Central memory CD8-positive, alpha-beta T cell (primary cell): ENCODE results near the gene SLC12A8.

Source experiments
- ATAC-seq: fragments of 150-1000 bp; cut with Tn5 transposase; replicated peaks from 2 replicates; pipeline ENCODE4 v1.10.0; 2022; ENCODE audit warnings: mild to moderate bottlenecking, moderate FRiP score, moderate number of reproducible peaks; ENCODE audit not compliant: poor library complexity, severe bottlenecking; ENCODE audit errors: extremely low read depth
- DNase-seq, 2 donors: peaks; one replicate each; pipeline ENCODE4 v3.0.0; 2021; ENCODE audit warnings: low spot score in 2 of 2
- H3K27ac Mint-ChIP-seq: one replicate; pipeline ENCODE4 v1.8.0; 2022; ENCODE audit warnings: low read depth, mild to moderate bottlenecking, moderate library complexity, mixed read lengths
- H3K27me3 Mint-ChIP-seq: one replicate; pipeline ENCODE4 v1.8.0; 2022; ENCODE audit warnings: mixed read lengths
- H3K36me3 Mint-ChIP-seq: one replicate; pipeline ENCODE4 v1.8.0; 2022; ENCODE audit warnings: mild to moderate bottlenecking, moderate library complexity, mixed read lengths; ENCODE audit not compliant: insufficient read depth
- H3K4me1 Mint-ChIP-seq: one replicate; pipeline ENCODE4 v1.8.0; 2022; ENCODE audit warnings: mixed read lengths
- H3K4me3 Mint-ChIP-seq: one replicate; pipeline ENCODE4 v1.8.0; 2022; ENCODE audit warnings: mild to moderate bottlenecking, moderate library complexity, mixed read lengths
- H3K9me3 Mint-ChIP-seq: one replicate; pipeline ENCODE4 v1.8.0; 2022; ENCODE audit warnings: mixed read lengths

Gene SLC12A8

GRCh38 chr3:125050488-125051090, 162.0 kb downstream of the SLC12A8 start:
- peak overlapping the region; percentile 80 for H3K27ac Mint-ChIP-seq
- ATAC-seq (no peak), DNase-seq (no peak)
- peaks cover 71% of the 10 kb centered on the region for H3K4me1 Mint-ChIP-seq
- peaks cover 16% of the 10 kb centered on the region for H3K36me3 Mint-ChIP-seq
- H3K4me3 Mint-ChIP-seq = peak overlapping the region; percentile 99
- H3K9me3 Mint-ChIP-seq = no peaks in the 10 kb centered on the region
- H3K27me3 Mint-ChIP-seq = no peaks in the 10 kb centered on the region

GRCh38 chr3:125048282-125048681, 164.3 kb downstream of the SLC12A8 start:
- Mint-ChIP-seq H3K9me3 (no peaks in the 10 kb centered on the region), H3K27me3 (no peaks in the 10 kb centered on the region), H3K36me3 (peaks cover 10% of the 10 kb centered on the region), H3K4me1 (peaks cover 53% of the 10 kb centered on the region), H3K4me3 (no peak overlapping the region), H3K27ac (peak overlapping the region; percentile 71)
- ATAC-seq = no peak
- no peak for DNase-seq

- Mint-ChIP-seq H3K9me3 (no peaks in the 10 kb centered on the region), H3K27ac (no peak overlapping the region), H3K27me3 (no peaks in the 10 kb centered on the region), H3K36me3 (peaks cover 4% of the 10 kb centered on the region), H3K4me3 (no peak overlapping the region), H3K4me1 (peaks cover 40% of the 10 kb centered on the region)
- no peak for DNase-seq
- ATAC-seq = no peak
Observed at GRCh38 chr3:125045965-125046364, 166.6 kb downstream of the SLC12A8 start.

GRCh38 chr3:125045194-125045593, 167.4 kb downstream of the SLC12A8 start:
- no peaks in the 10 kb centered on the region for H3K27me3 Mint-ChIP-seq
- H3K4me3 Mint-ChIP-seq = no peak overlapping the region
- peaks cover 7% of the 10 kb centered on the region for H3K36me3 Mint-ChIP-seq
- peaks cover 34% of the 10 kb centered on the region for H3K4me1 Mint-ChIP-seq
- H3K9me3 Mint-ChIP-seq = no peaks in the 10 kb centered on the region
- no peak for DNase-seq
- ATAC-seq = no peak
- H3K27ac Mint-ChIP-seq = no peak overlapping the region

- H3K9me3 Mint-ChIP-seq = no peaks in the 10 kb centered on the region
- ATAC-seq (no peak), DNase-seq (no peak)
- H3K27me3 Mint-ChIP-seq = no peaks in the 10 kb centered on the region
- H3K4me1 Mint-ChIP-seq = peaks cover 38% of the 10 kb centered on the region
- H3K27ac Mint-ChIP-seq = no peak overlapping the region
- no peak overlapping the region for H3K4me3 Mint-ChIP-seq
- H3K36me3 Mint-ChIP-seq = peaks cover 5% of the 10 kb centered on the region
Observed at GRCh38 chr3:125043599-125044151, 168.9 kb downstream of the SLC12A8 start.

- H3K9me3 Mint-ChIP-seq = no peaks in the 10 kb centered on the region
- DNase-seq (no peak), ATAC-seq (no peak)
- peaks cover 38% of the 10 kb centered on the region for H3K4me1 Mint-ChIP-seq
- H3K27ac Mint-ChIP-seq = no peak overlapping the region
- H3K36me3 Mint-ChIP-seq = peaks cover 3% of the 10 kb centered on the region
- H3K4me3 Mint-ChIP-seq = no peak overlapping the region
- no peaks in the 10 kb centered on the region for H3K27me3 Mint-ChIP-seq
Observed at GRCh38 chr3:125042725-125043406, 169.7 kb downstream of the SLC12A8 start.

GRCh38 chr3:125039131-125040100, 173.1 kb downstream of the SLC12A8 start:
- Mint-ChIP-seq H3K27me3 (no peaks in the 10 kb centered on the region), H3K9me3 (peaks cover 6% of the 10 kb centered on the region), H3K36me3 (peaks cover 3% of the 10 kb centered on the region), H3K4me3 (no peak overlapping the region), H3K4me1 (peaks cover 39% of the 10 kb centered on the region), H3K27ac (peak overlapping the region; percentile 45)
- ATAC-seq = no peak
- DNase-seq = no peak

GRCh38 chr3:125037498-125038150, 174.9 kb downstream of the SLC12A8 start:
- Mint-ChIP-seq H3K4me3 (no peak overlapping the region), H3K27ac (no peak overlapping the region), H3K36me3 (peaks cover 3% of the 10 kb centered on the region), H3K4me1 (peaks cover 45% of the 10 kb centered on the region), H3K9me3 (peaks cover 6% of the 10 kb centered on the region), H3K27me3 (no peaks in the 10 kb centered on the region)
- ATAC-seq (peak; percentile 28), DNase-seq (no peak)

GRCh38 chr3:125035217-125035616, 177.3 kb downstream of the SLC12A8 start:
- no peak for ATAC-seq
- Mint-ChIP-seq H3K4me1 (peaks cover 54% of the 10 kb centered on the region), H3K27me3 (no peaks in the 10 kb centered on the region), H3K36me3 (peaks cover 1% of the 10 kb centered on the region), H3K27ac (peak overlapping the region; percentile 32), H3K4me3 (no peak overlapping the region), H3K9me3 (peaks cover 6% of the 10 kb centered on the region)
- DNase-seq = no peak

- Mint-ChIP-seq H3K36me3 (peaks cover 1% of the 10 kb centered on the region), H3K27me3 (no peaks in the 10 kb centered on the region), H3K27ac (no peak overlapping the region), H3K4me3 (no peak overlapping the region), H3K4me1 (peaks cover 44% of the 10 kb centered on the region), H3K9me3 (peaks cover 6% of the 10 kb centered on the region)
- no peak for DNase-seq
- no peak for ATAC-seq
Observed at GRCh38 chr3:125033616-125034015, 178.9 kb downstream of the SLC12A8 start.

GRCh38 chr3:125033135-125033534, 179.4 kb downstream of the SLC12A8 start:
- peaks cover 5% of the 10 kb centered on the region for H3K36me3 Mint-ChIP-seq
- DNase-seq (no peak), ATAC-seq (no peak)
- no peaks in the 10 kb centered on the region for H3K27me3 Mint-ChIP-seq
- peaks cover 44% of the 10 kb centered on the region for H3K4me1 Mint-ChIP-seq
- no peak overlapping the region for H3K27ac Mint-ChIP-seq
- H3K4me3 Mint-ChIP-seq = no peak overlapping the region
- peaks cover 6% of the 10 kb centered on the region for H3K9me3 Mint-ChIP-seq

GRCh38 chr3:125032683-125033082, 179.9 kb downstream of the SLC12A8 start:
- Mint-ChIP-seq H3K36me3 (peaks cover 6% of the 10 kb centered on the region), H3K4me1 (peaks cover 42% of the 10 kb centered on the region), H3K4me3 (no peak overlapping the region), H3K27ac (peak overlapping the region; percentile 10), H3K27me3 (no peaks in the 10 kb centered on the region), H3K9me3 (peaks cover 6% of the 10 kb centered on the region)
- no peak for DNase-seq
- ATAC-seq = no peak
